Naive thymus-derived CD4-positive, alpha-beta T cell (primary cell): Measurements from ENCODE around the gene SEC14L2. TPM values are rescaled to one million over a fixed set of nuclear protein-coding genes. Genes with fewer than 3 reads are reported as not detected.

Experiments
- ATAC-seq: fragments of 150-1000 bp; cut with Tn5 transposase; 2 replicates; pipeline ENCODE4 v1.10.0; 2021; ENCODE audit warnings: mild to moderate bottlenecking, moderate library complexity
- CTCF ChIA-PET: fragments of 350-600 bp; sonication (Branson Sonifier 250); formaldehyde crosslinking; loops from one replicate; lab custom pipeline; 2021; ENCODE audit warnings: antibody characterized with exemption; lab: Charles Lee
- POLR2A ChIA-PET: fragments of 350-600 bp; sonication (Branson Sonifier 250); formaldehyde crosslinking; loops from one replicate; lab custom pipeline; 2021; ENCODE audit warnings: antibody characterized with exemption, inconsistent platforms; lab: Charles Lee
- DNase-seq, 9 donors: peaks; one replicate each; pipeline versions ENCODE4 v3.0.0 to v3.0.0-alpha.2; 2020 to 2022; ENCODE audit warnings: mixed read lengths in 1 of 9
- H3K27ac ChIP-seq: one replicate; pipeline ENCODE4 v1.7.0; 2013; ENCODE audit warnings: mild to moderate bottlenecking, low read depth, low read length, moderate library complexity
- H3K27me3 ChIP-seq, 2 donors: one replicate each; pipeline ENCODE4 v1.7.0; 2013; ENCODE audit warnings: low read length in 2 of 2, mild to moderate bottlenecking in 2 of 2, moderate library complexity in 2 of 2; ENCODE audit not compliant: control insufficient read depth in 2 of 2, insufficient read depth in 2 of 2
- H3K36me3 ChIP-seq, 3 experiments: 1 replicate in 2 of 3; 2 replicates in 1 of 3; pipeline ENCODE4 v1.7.0; 2013; ENCODE audit warnings: low read length in 3 of 3, mild to moderate bottlenecking in 3 of 3, moderate library complexity in 1 of 3; ENCODE audit not compliant: insufficient read depth in 3 of 3, control insufficient read depth in 2 of 3
- H3K4me1 ChIP-seq, 2 donors: one replicate each; pipeline ENCODE4 v1.7.0; 2013; ENCODE audit warnings: low read length in 2 of 2, mild to moderate bottlenecking in 2 of 2, moderate library complexity in 1 of 2; ENCODE audit not compliant: control insufficient read depth in 2 of 2, insufficient read depth in 2 of 2
- H3K4me3 ChIP-seq: 2 replicates; pipeline ENCODE4 v1.7.0; 2013; ENCODE audit warnings: mild to moderate bottlenecking, low read length
- H3K9me3 ChIP-seq, 3 experiments: 1 replicate in 2 of 3; 2 replicates in 1 of 3; pipeline ENCODE4 v1.7.0; 2013; ENCODE audit warnings: low read length in 3 of 3; ENCODE audit not compliant: control insufficient read depth in 2 of 3
- H3K27ac Mint-ChIP-seq, 9 donors: one replicate each; pipeline ENCODE4 v1.8.0; 2020 to 2022; ENCODE audit warnings: mixed read lengths in 9 of 9, mild to moderate bottlenecking in 8 of 9, moderate library complexity in 5 of 9, inconsistent platforms in 2 of 9
- H3K27me3 Mint-ChIP-seq, 5 donors: one replicate each; pipeline ENCODE4 v1.8.0; 2021 to 2022; ENCODE audit warnings: mixed read lengths in 5 of 5, mild to moderate bottlenecking in 1 of 5
- H3K36me3 Mint-ChIP-seq, 5 donors: one replicate each; pipeline ENCODE4 v1.8.0; 2020 to 2022; ENCODE audit warnings: mixed read lengths in 5 of 5, mild to moderate bottlenecking in 3 of 5, inconsistent platforms in 1 of 5
- H3K4me1 Mint-ChIP-seq, 7 donors: one replicate each; pipeline ENCODE4 v1.8.0; 2020 to 2022; ENCODE audit warnings: mixed read lengths in 7 of 7, mild to moderate bottlenecking in 3 of 7, inconsistent platforms in 1 of 7
- H3K4me3 Mint-ChIP-seq, 10 donors: one replicate each; pipeline ENCODE4 v1.8.0; 2020 to 2022; ENCODE audit warnings: mild to moderate bottlenecking in 10 of 10, mixed read lengths in 10 of 10, moderate library complexity in 6 of 10, inconsistent platforms in 2 of 10
- H3K9me3 Mint-ChIP-seq, 11 donors: one replicate each; pipeline ENCODE4 v1.8.0; 2020 to 2022; ENCODE audit warnings: mixed read lengths in 11 of 11, mild to moderate bottlenecking in 4 of 11, inconsistent platforms in 1 of 11, moderate library complexity in 1 of 11
- intact Hi-C, 2 donors: fragments of 100-400 bp; cut with micrococcal nuclease; formaldehyde crosslinking; loops; one replicate each; pipeline ENCODE4 v1.15.1; 2023
- polyA plus RNA-seq, 2 donors: library from polyadenylated mRNA; unstranded; fragments of 300-500 nt; fragmentation: Illumina TruSeq; gene quantifications; one replicate each; pipeline ENCODE4 v1.2.3, GENCODE V29; 2021
- total RNA-seq, 6 experiments: library from RNA in 5 of 6; stranded (reverse) in 5 of 6; gene quantifications; 1 replicate in 5 of 6; 2 replicates in 1 of 6; pipeline ENCODE4 v1.2.3 and lab custom pipeline; 2021 to 2026

Gene SEC14L2
- total and polyA plus RNA-seq, 7 experiments from 2014 or later = 10.7 to 147 (median 16.5) TPM

GRCh38 chr22:30371981-30372380 lies 24.8 kb upstream of the SEC14L2 start:
- peaks cover 0 to 2% (median 0%) of the 10 kb centered on the region in 5 donors for H3K36me3 Mint-ChIP-seq
- H3K9me3 Mint-ChIP-seq = no peaks in the 10 kb centered on the region
- ChIA-PET CTCF (interaction anchor here (0.6 kb wide), 1 partner anchor 113 kb away, joined by 3 read pairs; no protein-coding TSS in a partner anchor), POLR2A (no interaction called here)
- H3K27me3 ChIP-seq = no peaks in the 10 kb centered on the region
- no peaks in the 10 kb centered on the region for H3K4me1 Mint-ChIP-seq
- H3K27ac Mint-ChIP-seq = no peak overlapping the region
- no peak overlapping the region for H3K4me3 ChIP-seq
- no peak overlapping the region for H3K27ac ChIP-seq
- no peak for ATAC-seq
- DNase-seq = no peak
- no peaks in the 10 kb centered on the region for H3K9me3 ChIP-seq
- no peaks in the 10 kb centered on the region for H3K4me1 ChIP-seq
- no peaks in the 10 kb centered on the region for H3K36me3 ChIP-seq
- intact Hi-C loops = no loop called here
- H3K27me3 Mint-ChIP-seq = no peaks in the 10 kb centered on the region
- no peak overlapping the region for H3K4me3 Mint-ChIP-seq

- H3K9me3 ChIP-seq = no peaks in the 10 kb centered on the region
- peaks cover 0 to 2% (median 0%) of the 10 kb centered on the region in 5 donors for H3K36me3 Mint-ChIP-seq
- intact Hi-C loops = no loop called here
- no peaks in the 10 kb centered on the region for H3K27me3 Mint-ChIP-seq
- H3K9me3 Mint-ChIP-seq = no peaks in the 10 kb centered on the region
- H3K36me3 ChIP-seq = no peaks in the 10 kb centered on the region
- POLR2A ChIA-PET = no interaction called here
- no peak overlapping the region for H3K4me3 Mint-ChIP-seq
- H3K27ac ChIP-seq = no peak overlapping the region
- DNase-seq = no peak
- no peaks in the 10 kb centered on the region for H3K4me1 Mint-ChIP-seq
- no peaks in the 10 kb centered on the region for H3K27me3 ChIP-seq
- H3K4me1 ChIP-seq = no peaks in the 10 kb centered on the region
- peak; percentile 62 for ATAC-seq
- no peak overlapping the region for H3K4me3 ChIP-seq
- H3K27ac Mint-ChIP-seq = no peak overlapping the region
- CTCF ChIA-PET = no interaction called here
Measured at GRCh38 chr22:30372915-30373314, 23.9 kb upstream of the SEC14L2 start.

- CTCF ChIA-PET = no interaction called here
- Mint-ChIP-seq H3K36me3 (peaks cover 0 to 2% (median 0%) of the 10 kb centered on the region in 5 donors), H3K9me3 (no peaks in the 10 kb centered on the region), H3K4me3 (no peak overlapping the region), H3K27me3 (no peaks in the 10 kb centered on the region), H3K4me1 (no peaks in the 10 kb centered on the region), H3K27ac (no peak overlapping the region)
- no peaks in the 10 kb centered on the region for H3K36me3 ChIP-seq
- POLR2A ChIA-PET = no interaction called here
- intact Hi-C loops = no loop called here
- no peak overlapping the region for H3K4me3 ChIP-seq
- no peak overlapping the region for H3K27ac ChIP-seq
- no peaks in the 10 kb centered on the region for H3K4me1 ChIP-seq
- H3K9me3 ChIP-seq = no peaks in the 10 kb centered on the region
- DNase-seq (no peak), ATAC-seq (peak; percentile 10)
- H3K27me3 ChIP-seq = no peaks in the 10 kb centered on the region
Measured at GRCh38 chr22:30373331-30374325, 23.2 kb upstream of the SEC14L2 start.

GRCh38 chr22:30375312-30375849 lies 21.4 kb upstream of the SEC14L2 start:
- Histone ChIP-seq H3K36me3 (no peaks in the 10 kb centered on the region), H3K27me3 (no peaks in the 10 kb centered on the region), H3K9me3 (no peaks in the 10 kb centered on the region), H3K27ac (no peak overlapping the region), H3K4me3 (no peak overlapping the region), H3K4me1 (no peaks in the 10 kb centered on the region)
- ChIA-PET CTCF (interaction anchor here (0.7 kb wide), 1 partner anchor 839 kb away, joined by 5 read pairs; no protein-coding TSS in a partner anchor), POLR2A (no interaction called here)
- intact Hi-C loops = no loop called here
- Mint-ChIP-seq H3K4me1 (peaks cover 0 to under 1% (median 0%) of the 10 kb centered on the region in 7 donors), H3K27ac (no peak overlapping the region), H3K9me3 (no peaks in the 10 kb centered on the region), H3K4me3 (no peak overlapping the region), H3K27me3 (no peaks in the 10 kb centered on the region), H3K36me3 (peaks cover 0 to 2% (median 0%) of the 10 kb centered on the region in 5 donors)
- no peak for ATAC-seq
- no peak for DNase-seq

GRCh38 chr22:30380011-30380410 lies 16.8 kb upstream of the SEC14L2 start:
- H3K27me3 Mint-ChIP-seq = no peaks in the 10 kb centered on the region
- Histone ChIP-seq H3K27ac (no peak overlapping the region), H3K36me3 (no peaks in the 10 kb centered on the region), H3K27me3 (no peaks in the 10 kb centered on the region), H3K4me3 (no peak overlapping the region), H3K9me3 (no peaks in the 10 kb centered on the region), H3K4me1 (no peaks in the 10 kb centered on the region)
- no peak overlapping the region for H3K4me3 Mint-ChIP-seq
- intact Hi-C loops = no loop called here
- ATAC-seq (no peak), DNase-seq (no peak)
- H3K9me3 Mint-ChIP-seq = no peaks in the 10 kb centered on the region
- peaks cover 0 to 3% (median 0%) of the 10 kb centered on the region in 5 donors for H3K36me3 Mint-ChIP-seq
- peaks cover 0 to 3% (median 0%) of the 10 kb centered on the region in 7 donors for H3K4me1 Mint-ChIP-seq
- POLR2A ChIA-PET = no interaction called here
- CTCF ChIA-PET = no interaction called here
- H3K27ac Mint-ChIP-seq = no peak overlapping the region

- Histone ChIP-seq H3K4me3 (no peak overlapping the region), H3K27ac (no peak overlapping the region), H3K9me3 (no peaks in the 10 kb centered on the region), H3K4me1 (no peaks in the 10 kb centered on the region), H3K36me3 (no peaks in the 10 kb centered on the region), H3K27me3 (no peaks in the 10 kb centered on the region)
- DNase-seq = no peak
- Mint-ChIP-seq H3K9me3 (no peaks in the 10 kb centered on the region), H3K27me3 (no peaks in the 10 kb centered on the region), H3K36me3 (peaks cover 0 to 2% (median 0%) of the 10 kb centered on the region in 5 donors), H3K4me1 (peaks cover 2 to 7% (median 3%) of the 10 kb centered on the region in 7 donors), H3K4me3 (no peak overlapping the region), H3K27ac (peak overlapping the region in 1 of 9 donors; percentile 12)
- POLR2A ChIA-PET = interaction anchor here (1.2 to 1.3 kb wide), 2 partner anchors 17 to 43 kb away, joined by 3 to 4 read pairs; no protein-coding TSS in a partner anchor
- CTCF ChIA-PET = interaction anchor here (1.4 to 4.0 kb wide), 2 partner anchors 43 to 93 kb away, joined by 5 to 33 read pairs; partner anchors contain the start of gene CASTOR1
- intact Hi-C loops = no loop called here
- no peak for ATAC-seq
Measured at GRCh38 chr22:30381264-30381663, 15.6 kb upstream of the SEC14L2 start.
